HG03060 (cell line): ENCODE data around the gene EPAS1.
"Not testable (repeated sequence)": the region's sequence is repeated elsewhere in the genome, so short reads cannot be mapped to it uniquely, and the experiment has no call there.

Experiments used
- ATAC-seq: cut with Tn5 transposase; IDR thresholded peaks from one replicate; pipeline ENCODE4 v1.9.1; 2021; ENCODE audit warnings: low read depth, moderate number of reproducible peaks; ENCODE audit not compliant: unreplicated experiment

EPAS1 gene

DNA sequence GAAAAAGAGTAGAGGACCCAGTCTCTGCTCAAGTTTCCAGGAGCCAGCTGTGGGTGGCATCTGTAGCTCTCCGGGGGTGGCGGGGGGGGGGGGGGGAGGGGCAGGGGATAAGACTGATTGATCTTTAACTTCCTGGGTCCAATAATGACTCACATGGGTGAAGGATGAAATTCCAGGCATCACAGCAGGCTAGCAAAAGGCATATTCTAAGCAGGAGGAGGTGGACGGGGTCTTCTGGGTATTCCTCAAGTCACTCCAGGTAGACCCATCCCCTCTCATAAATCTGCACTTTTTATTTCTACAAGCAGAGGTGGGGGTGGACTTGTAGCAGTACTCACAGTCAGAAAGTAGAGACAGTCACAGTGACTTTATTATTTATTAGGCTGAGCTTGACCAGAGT, 96.7 kb downstream of the EPAS1 start:
- no peak for ATAC-seq

GRCh38 chr2:46394649-46395510, 97.7 kb downstream of the EPAS1 start:
- ATAC-seq, result no peak

GRCh38 chr2:46395730-46396129, 98.5 kb downstream of the EPAS1 start:
- not testable (repeated sequence) for ATAC-seq

DNA sequence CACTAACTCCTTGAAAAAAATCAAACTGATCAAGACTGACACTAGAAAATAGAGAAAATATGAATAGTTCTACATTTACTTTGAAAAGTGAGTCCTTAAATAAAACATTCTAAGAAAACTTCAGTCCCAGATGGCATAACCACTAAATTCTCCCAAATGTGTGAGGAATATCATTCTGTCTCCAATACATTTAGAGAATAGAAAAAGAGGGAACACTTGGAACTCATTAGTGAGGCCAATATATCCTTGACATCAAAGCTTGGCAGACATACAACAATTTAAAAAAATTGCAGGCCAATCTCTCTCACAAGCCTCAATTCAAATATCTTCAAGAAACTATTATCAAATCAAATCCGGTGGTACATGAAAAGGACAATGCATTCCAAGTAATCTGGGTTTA, 102.8 kb downstream of the EPAS1 start:
- ATAC-seq, result no peak

GRCh38 chr2:46402874-46403273, 105.7 kb downstream of the EPAS1 start:
- ATAC-seq, result no peak

- no peak for ATAC-seq
These were observed 107.1 kb downstream of the EPAS1 start for GRCh38 chr2:46404181-46404759.

- no peak for ATAC-seq
These were observed 110.7 kb downstream of the EPAS1 start for GRCh38 chr2:46407852-46408455.

- no peak for ATAC-seq
These were observed 112.5 kb downstream of the EPAS1 start for GRCh38 chr2:46409756-46410155.

DNA sequence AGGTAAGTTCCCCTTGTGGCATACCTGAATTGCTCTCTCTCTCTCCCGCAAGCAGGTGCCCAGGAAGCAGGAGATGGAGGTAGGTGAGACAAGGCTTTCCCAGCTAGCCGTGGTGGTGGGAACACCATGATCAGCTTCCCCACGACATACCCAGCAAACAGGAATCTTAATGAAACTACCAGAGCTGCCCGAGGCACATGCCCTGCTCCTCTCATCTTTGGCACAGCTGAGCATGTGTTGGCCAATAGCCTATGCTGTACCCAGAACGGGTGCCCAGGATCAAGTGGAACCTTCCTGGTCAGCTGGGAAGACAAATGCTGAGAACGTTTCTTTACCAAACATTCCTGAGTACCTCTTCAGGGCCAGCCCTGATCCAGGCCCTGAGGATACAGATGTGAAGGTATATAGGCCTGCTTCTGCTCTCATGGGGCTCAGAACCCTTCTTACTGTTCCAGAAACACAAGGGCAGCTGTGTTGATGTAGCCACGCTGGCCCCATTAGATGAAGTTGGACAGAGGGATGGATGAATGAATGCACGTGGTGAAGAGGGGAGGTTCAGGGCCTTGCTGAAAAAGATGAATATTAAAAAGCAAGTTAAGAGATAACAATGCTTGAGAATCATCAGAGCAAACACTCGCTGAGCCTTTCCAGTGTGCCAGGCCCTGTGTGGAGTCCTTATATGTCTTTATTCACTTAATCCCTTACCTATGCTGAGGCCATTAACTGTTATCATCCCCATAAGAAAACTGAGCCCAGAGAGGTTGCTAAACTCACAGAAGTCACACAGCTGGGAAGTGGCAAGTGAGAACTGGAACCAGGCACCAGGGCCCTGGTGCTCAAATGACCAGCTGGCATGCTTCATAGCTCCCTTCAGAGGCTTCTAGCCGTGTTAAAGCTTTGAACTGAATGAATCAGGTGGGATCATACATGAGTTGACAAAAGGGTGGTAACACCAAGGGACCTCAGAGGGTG, 113.4 kb downstream of the EPAS1 start:
- ATAC-seq, result no peak

DNA sequence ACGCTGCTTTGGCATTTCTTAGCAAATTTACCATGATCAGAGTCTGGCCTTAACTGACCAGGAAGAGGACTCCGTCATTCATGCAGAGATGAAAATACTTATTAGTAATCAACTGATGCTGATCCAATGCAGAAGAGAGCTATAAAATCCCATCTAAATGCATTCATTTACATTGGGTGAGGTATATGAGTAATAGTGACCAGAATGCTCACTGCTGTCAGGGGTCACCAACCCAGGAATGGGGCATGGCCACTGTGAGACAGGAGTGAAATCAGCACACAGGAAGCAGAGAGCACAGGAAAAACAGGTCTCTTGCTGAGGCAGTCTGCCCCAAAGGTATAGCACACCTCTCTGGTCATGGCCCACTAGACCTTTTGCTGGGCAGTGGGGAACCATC, 114.0 kb downstream of the EPAS1 start:
- no peak for ATAC-seq

DNA sequence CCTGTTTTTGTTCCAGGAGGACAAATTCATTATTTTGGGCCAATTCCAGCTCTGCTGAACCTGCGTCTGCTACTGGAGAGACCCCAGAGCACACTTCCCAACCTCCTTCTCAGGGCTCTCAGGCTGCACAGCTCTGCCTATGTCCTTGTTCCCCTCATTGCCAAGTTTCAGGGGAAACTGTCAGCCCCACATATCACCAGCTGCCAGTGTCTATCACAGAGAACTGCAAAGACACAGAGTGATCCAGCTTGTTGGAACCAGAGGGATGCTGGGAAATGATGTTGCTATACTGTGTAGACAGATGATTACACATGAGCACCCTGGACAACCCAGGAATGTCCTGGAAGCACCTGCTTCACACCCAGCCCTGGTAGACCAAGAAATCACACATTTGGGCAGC, 114.8 kb downstream of the EPAS1 start:
- ATAC-seq, result no peak

DNA sequence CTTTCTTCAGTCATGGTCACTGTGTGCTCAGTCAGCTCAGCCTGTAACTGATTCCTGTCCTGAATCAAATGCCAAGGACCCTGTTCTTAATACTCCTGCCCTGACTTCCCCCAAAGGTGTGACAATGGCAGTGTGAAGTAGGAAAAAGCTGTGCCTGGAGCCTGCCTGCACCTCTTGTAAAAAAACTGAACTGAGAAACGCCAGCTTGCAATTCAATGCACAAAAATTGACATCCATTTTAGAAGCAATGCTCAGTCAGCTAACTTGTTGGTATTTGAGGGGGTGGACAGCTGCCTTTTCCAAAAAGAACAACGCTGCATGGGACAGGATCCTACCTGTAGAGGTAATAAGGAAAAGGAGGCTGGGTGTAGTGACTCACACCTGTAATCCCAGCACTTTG, 115.9 kb downstream of the EPAS1 start:
- no peak for ATAC-seq

GRCh38 chr2:46413631-46414030, 116.4 kb downstream of the EPAS1 start:
- no peak for ATAC-seq

GRCh38 chr2:46414701-46415100, 117.5 kb downstream of the EPAS1 start:
- ATAC-seq, result no peak

- ATAC-seq, result no peak
These were observed 119.1 kb downstream of the EPAS1 start for GRCh38 chr2:46416280-46416679.

GRCh38 chr2:46416739-46417403, 119.7 kb downstream of the EPAS1 start:
- ATAC-seq, result no peak

- no peak for ATAC-seq
These were observed 123.7 kb downstream of the EPAS1 start for GRCh38 chr2:46420945-46421344.

DNA sequence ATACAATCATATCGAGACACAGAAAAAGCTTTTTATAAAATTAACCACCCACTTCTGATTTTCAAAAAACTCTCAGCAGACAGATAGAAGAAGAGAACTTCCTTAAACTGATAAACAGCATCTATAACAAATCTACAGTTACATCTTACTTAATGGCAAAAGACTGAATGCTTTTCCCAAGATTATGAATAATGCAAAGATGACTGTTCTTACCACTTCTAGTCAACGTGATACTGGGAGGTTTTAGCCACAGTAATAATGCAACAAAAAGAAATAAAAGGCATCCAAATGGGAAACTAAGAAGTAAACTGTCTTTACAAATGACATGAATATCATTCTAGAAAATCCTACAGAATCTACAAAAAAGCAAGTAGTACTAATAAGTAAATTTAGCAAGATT, 124.2 kb downstream of the EPAS1 start:
- no peak for ATAC-seq

DNA sequence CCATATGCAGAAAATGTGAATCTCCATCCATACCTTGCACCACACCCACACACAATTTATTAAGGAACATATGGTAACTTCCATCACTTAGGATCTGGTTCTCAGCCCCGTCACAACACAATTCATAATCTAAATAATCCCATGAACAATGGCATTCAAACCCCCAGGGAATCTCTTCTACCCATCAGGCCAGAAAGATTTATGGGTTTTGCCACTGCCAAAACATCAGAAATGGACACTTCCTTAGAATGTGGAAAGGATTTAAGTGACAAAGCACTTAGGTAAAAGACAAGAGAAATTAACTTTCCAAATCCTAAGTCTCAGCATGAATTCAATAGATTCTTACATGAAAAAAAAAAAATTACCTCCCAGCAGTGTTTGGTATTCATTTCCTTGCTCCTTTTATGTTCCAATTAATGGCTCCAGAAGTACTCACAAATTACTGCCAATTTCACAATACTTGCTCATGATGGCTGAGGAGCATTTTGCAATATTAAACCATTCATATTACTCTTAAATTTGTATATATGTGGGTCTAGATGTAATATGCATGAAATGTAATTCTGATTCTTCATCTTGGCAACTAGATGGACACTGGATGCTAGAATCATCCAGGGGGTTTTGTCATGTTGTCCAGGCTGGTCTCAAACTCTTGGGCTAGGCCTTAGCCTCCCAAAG, 125.6 kb downstream of the EPAS1 start:
- no peak for ATAC-seq

DNA sequence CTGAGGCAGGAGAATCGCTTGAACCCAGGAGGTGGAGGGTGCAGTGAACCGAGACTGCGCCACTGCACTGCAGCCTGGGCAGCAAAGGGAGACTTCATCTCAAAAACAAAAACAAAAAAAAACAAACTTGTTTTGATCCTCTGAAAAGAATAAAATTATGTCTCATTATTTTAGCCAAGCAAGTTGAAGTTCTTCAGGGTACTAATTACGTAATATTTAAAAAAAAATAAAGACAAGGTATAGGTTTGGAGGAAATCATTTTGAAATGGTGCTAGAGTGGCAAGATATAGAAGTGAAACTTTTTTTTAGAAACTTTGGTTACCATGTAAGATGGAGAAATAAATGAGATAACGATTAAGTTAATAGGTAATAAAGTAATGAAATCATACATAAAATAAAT, 127.7 kb downstream of the EPAS1 start:
- no peak for ATAC-seq
